Measurements from ENCODE around the gene LSM2.

- TF ChIP-seq, protein P1, sequence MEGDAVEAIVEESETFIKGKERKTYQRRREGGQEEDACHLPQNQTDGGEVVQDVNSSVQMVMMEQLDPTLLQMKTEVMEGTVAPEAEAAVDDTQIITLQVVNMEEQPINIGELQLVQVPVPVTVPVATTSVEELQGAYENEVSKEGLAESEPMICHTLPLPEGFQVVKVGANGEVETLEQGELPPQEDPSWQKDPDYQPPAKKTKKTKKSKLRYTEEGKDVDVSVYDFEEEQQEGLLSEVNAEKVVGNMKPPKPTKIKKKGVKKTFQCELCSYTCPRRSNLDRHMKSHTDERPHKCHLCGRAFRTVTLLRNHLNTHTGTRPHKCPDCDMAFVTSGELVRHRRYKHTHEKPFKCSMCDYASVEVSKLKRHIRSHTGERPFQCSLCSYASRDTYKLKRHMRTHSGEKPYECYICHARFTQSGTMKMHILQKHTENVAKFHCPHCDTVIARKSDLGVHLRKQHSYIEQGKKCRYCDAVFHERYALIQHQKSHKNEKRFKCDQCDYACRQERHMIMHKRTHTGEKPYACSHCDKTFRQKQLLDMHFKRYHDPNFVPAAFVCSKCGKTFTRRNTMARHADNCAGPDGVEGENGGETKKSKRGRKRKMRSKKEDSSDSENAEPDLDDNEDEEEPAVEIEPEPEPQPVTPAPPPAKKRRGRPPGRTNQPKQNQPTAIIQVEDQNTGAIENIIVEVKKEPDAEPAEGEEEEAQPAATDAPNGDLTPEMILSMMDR (IDR thresholded peaks at IDR 0.05; ENCODE audit: borderline replicate concordance, extremely low read depth, low read length, poor library complexity, severe bottlenecking): no peak
- TF ChIP-seq EZH2 (IDR thresholded peaks at IDR 0.05; ENCODE audit: borderline replicate concordance, low read depth, low read length, severe bottlenecking): no peak
Measured at GRCh38 chr6:31762356-31762755, 44.4 kb downstream of the LSM2 start, which contains the start of gene SAPCD1.

All from DND-41 (cell line).